Activated T-helper 1 cell treated with anti-CD3 and anti-CD28 coated beads, Interleukin-12 subunit alpha, Interleukin-12 subunit beta, Interleukin-2, Interleukin-4 antibody, amounts not matched to agents 30 ng/mL and 10 ng/mL and 1 ng/mL, durations not matched to agents 14 hours and 24 hours and 36 hours (primary cell): Measurements from ENCODE around the gene CDC7. TPM values are rescaled to one million over a fixed set of nuclear protein-coding genes. Genes with fewer than 3 reads are reported as not detected.

Source experiments
- DNase-seq: peaks from one replicate; pipeline ENCODE4 v3.0.0; 2021; ENCODE audit warnings: low spot score
- H3K27ac Mint-ChIP-seq: one replicate; pipeline ENCODE4 v1.8.0; 2021; ENCODE audit warnings: mild to moderate bottlenecking, mixed read lengths
- H3K27me3 Mint-ChIP-seq: one replicate; pipeline ENCODE4 v1.8.0; 2022; ENCODE audit warnings: mild to moderate bottlenecking, moderate library complexity, mixed read lengths; ENCODE audit not compliant: insufficient read depth
- H3K36me3 Mint-ChIP-seq: one replicate; pipeline ENCODE4 v1.8.0; 2021; ENCODE audit warnings: low read depth, mixed read lengths
- H3K4me1 Mint-ChIP-seq: one replicate; pipeline ENCODE4 v1.8.0; 2021; ENCODE audit warnings: low read depth, mixed read lengths
- H3K4me3 Mint-ChIP-seq: one replicate; pipeline ENCODE4 v1.8.0; 2021; ENCODE audit warnings: mild to moderate bottlenecking, moderate library complexity, mixed read lengths
- H3K9me3 Mint-ChIP-seq: one replicate; pipeline ENCODE4 v1.8.0; 2021; ENCODE audit warnings: mixed read lengths
- intact Hi-C: fragments of 100-400 bp; cut with micrococcal nuclease; formaldehyde crosslinking; loops from one replicate; pipeline ENCODE4 v1.15.1; 2024
- total RNA-seq: library from RNA; stranded (reverse); gene quantifications from 2 replicates; pipeline ENCODE4 v1.2.3, GENCODE V29; 2022

The CDC7 gene
- total RNA-seq, 1 donor from 2014 or later = 23.1 TPM

DNA sequence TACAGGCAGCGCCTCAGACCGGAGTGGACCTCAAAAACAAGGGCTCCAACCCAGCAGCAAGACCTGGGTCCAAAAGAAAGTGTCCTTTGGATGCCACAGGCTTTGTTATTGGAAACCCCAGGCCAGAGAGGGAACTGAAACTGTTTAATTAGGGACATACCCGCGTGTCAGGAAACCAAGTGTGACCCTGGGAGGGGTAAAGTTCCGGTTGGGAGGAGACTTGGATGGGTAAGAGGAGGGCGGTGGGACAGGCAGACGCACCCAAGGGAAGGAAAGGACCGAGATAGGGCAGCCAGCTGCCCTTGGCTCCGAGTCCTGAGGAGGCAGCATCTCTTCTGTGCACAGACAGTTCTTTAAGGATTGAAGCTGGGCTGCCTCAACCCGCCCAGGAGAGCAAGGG, 71.4 kb downstream of the CDC7 start:
- DNase-seq = no peak
- Mint-ChIP-seq H3K27ac (no peak overlapping the region), H3K4me1 (peaks cover 43% of the 10 kb centered on the region), H3K36me3 (peaks cover 3% of the 10 kb centered on the region), H3K27me3 (peaks cover 2% of the 10 kb centered on the region), H3K4me3 (no peak overlapping the region), H3K9me3 (no peaks in the 10 kb centered on the region)
- intact Hi-C loops = no loop called here

Other genes starting within 250 kb of the CDC7 start
- gene HFM1, start 96.0 kb upstream of the CDC7 start, total RNA-seq = not detected in 2 replicates